HG03175 (cell line): ENCODE results near the gene CACNA1I.

Source experiments
- ATAC-seq: cut with Tn5 transposase; IDR thresholded peaks from one replicate; pipeline ENCODE4 v1.9.1; 2021; ENCODE audit warnings: mild to moderate bottlenecking, moderate library complexity; ENCODE audit not compliant: unreplicated experiment

The CACNA1I gene

GRCh38 chr22:39646398-39647063, 76.0 kb downstream of the CACNA1I start:
- no peak for ATAC-seq

DNA sequence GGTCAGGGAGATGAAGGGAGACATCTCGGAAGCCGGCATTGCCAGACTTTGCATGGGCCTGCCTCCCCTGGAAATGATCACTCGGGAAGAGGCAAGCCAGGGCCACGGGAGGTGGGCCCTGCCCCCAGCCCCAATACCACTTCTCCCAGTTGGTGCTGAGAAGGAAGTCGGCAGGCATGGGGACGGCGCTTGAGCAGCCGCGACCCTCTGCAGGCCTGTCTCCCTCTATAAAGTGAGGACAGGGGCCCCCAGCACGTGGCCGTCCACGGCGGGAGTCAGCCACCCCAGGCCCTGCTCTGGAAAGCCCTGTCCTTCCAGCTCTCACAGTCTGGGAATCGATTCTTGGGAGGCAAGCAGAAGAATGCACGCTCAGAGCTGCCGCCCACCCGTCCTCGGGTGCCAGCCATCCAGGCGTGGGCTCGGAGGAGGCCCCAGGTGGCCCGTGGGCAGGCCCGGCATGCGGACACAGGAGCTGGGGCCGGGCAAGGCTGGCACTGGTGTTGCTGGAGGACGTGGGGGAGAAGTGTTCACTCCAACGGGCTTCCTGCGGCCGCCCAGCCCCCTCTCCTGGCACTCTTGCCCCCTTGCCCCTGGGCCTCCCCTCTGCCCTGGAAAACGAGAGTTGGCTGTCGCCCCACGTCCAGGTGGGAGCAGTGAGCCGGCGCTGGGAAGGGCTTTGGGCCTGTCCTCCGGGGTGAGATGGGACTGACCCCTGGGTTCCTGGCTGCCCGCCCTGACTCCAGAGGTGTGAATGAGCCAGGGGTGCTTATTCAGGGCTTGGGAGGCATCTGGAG, 77.5 kb downstream of the CACNA1I start:
- no peak for ATAC-seq

GRCh38 chr22:39648630-39648950, 78.0 kb downstream of the CACNA1I start:
- ATAC-seq: no peak

DNA sequence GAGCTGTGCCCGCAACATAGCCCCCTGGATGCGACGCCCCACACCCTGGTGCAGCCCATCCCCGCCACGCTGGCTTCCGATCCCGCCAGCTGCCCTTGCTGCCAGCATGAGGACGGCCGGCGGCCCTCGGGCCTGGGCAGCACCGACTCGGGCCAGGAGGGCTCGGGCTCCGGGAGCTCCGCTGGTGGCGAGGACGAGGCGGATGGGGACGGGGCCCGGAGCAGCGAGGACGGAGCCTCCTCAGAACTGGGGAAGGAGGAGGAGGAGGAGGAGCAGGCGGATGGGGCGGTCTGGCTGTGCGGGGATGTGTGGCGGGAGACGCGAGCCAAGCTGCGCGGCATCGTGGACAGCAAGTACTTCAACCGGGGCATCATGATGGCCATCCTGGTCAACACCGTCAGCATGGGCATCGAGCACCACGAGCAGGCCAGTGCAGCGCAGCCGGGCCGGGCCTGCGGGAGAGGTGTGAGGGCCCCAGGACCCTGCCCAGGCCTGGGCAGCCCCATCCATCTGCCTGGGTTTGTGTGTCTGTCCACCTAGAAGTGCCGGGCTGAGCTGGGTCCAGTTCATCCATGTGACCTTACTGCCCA, 79.0 kb downstream of the CACNA1I start:
- no peak for ATAC-seq

GRCh38 chr22:39651053-39651996, 80.8 kb downstream of the CACNA1I start:
- ATAC-seq: no peak

GRCh38 chr22:39652990-39653786, 82.6 kb downstream of the CACNA1I start:
- ATAC-seq: no peak

DNA sequence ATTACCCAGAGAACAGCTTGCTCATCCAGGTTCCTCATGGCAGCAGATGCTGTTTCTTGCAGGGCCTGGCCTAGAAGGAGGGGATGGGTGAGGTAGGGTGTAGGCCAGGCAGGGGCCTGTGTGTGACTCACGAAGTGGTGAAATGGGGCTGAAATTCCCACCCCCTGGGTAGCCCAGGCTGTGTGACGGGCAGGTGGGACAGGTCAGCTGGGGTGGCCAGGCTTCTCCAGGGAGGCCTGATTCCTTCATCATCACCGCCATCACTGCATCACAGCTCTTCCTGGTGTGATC, 83.2 kb downstream of the CACNA1I start:
- no peak for ATAC-seq

GRCh38 chr22:39654131-39654926, 83.8 kb downstream of the CACNA1I start:
- ATAC-seq: no peak

DNA sequence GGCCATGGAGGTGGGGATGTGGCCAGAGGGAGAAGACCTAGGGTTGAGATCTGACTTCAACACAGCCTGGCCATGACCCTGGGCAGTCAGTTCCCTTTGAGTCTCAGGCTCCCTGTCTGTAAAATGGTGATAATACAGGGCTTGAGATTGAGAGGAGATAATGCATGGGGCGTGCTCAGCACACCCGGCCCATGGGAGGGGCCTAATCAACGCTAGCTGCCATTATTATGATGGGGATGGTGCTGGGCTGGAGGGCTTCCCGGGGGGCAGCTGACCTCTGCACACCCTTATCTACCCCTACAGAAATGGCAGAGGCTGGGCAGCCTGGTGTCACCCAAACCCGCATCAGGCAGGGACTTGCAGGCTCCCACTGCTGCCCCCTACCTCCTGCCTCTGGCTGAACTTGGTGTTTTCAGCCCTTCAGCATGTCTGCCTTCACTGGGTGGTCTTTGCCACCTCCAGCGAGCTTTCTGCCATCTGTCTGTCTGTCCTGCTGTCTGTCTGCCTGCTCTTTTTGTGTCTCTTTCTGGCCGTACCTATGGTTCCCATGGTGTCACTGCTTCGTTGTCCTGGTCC, 84.5 kb downstream of the CACNA1I start:
- no peak for ATAC-seq

- ATAC-seq: no peak
These were observed 85.3 kb downstream of the CACNA1I start for GRCh38 chr22:39655831-39656230.

GRCh38 chr22:39656495-39657490, 86.2 kb downstream of the CACNA1I start:
- ATAC-seq: no peak

DNA sequence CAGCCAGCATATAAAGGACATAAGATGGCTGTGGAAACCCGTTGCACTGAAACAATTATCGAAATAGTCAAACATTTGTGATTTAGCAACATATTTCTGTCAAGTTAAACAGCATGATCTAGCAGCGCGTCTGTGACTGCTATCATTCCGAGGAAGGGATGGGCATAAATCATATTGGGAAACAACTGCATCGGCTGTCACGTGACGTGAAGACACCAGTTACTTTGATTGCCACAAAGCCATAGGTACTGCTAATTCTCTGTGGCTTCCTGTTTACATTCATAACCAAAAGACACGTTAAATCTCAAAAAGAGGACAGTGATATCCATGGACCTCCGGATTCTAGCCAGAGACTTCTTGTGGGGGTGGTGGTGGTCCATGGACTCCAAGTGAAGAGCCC, 87.8 kb downstream of the CACNA1I start:
- ATAC-seq: no peak

DNA sequence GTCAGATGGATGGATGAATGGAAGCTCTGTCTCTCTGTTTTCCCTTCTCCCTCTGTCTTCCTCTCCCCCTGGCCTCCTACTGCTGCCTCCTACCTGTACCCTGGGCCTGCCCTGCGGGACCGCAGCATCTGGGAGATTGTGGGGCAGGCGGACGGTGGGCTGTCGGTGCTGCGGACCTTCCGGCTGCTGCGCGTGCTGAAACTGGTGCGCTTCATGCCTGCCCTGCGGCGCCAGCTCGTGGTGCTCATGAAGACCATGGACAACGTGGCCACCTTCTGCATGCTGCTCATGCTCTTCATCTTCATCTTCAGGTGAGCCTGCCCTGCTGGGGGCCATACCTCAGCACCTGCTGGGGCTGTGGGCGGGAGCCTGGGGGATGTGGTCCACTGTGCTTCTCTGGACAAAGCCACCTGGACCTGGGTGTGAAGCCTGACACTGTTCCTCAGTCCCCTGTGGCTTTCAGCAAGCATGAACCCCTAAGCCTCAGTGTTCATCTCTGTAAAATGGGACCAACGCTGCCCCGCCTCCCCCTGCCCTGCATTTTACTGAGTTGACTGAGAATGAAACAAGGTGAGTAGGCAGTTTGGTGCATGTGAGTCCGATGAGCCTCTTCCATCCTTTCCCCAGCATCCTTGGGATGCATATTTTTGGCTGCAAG, 88.4 kb downstream of the CACNA1I start:
- no peak for ATAC-seq

DNA sequence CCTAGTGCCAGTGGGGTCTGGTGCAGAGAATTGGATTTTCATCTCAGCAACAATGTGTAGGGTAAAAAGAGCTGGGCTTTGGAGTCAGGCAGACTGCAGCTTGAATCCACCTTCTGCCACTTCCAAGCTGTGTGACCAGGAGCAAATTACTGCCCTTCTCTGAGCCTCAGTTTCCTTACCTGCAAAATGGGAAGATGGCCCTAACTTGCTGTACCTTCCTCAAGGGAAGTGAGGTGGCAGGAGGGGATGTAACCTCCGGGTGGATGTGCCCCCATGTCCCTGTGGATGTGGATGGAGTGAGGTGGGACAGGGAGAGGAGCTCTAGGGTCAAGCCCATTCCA, 90.9 kb downstream of the CACNA1I start:
- ATAC-seq: no peak

DNA sequence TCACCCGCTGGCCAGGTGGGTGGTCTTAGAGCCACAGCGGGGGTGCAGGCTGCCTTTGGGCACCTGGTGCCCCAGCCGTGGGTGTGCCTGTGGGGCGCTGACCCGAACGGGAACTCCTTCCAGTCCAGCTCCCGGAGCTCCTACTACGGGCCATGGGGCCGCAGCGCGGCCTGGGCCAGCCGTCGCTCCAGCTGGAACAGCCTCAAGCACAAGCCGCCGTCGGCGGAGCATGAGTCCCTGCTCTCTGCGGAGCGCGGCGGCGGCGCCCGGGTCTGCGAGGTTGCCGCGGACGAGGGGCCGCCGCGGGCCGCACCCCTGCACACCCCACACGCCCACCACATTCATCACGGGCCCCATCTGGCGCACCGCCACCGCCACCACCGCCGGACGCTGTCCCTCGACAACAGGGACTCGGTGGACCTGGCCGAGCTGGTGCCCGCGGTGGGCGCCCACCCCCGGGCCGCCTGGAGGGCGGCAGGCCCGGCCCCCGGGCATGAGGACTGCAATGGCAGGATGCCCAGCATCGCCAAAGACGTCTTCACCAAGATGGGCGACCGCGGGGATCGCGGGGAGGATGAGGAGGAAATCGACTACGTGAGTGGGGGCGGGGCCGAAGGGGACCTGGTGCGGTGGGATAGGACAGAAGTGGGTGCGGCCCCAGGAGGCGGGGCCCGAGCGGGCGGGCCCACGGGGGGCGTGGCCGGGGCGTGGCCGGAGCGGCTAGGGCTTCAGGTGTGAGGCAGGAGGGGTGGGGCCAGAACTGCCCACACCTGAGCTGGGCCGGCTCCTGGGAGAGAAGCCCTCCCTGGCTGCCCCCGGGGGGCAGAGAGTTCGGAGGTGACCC, 91.5 kb downstream of the CACNA1I start:
- no peak for ATAC-seq

DNA sequence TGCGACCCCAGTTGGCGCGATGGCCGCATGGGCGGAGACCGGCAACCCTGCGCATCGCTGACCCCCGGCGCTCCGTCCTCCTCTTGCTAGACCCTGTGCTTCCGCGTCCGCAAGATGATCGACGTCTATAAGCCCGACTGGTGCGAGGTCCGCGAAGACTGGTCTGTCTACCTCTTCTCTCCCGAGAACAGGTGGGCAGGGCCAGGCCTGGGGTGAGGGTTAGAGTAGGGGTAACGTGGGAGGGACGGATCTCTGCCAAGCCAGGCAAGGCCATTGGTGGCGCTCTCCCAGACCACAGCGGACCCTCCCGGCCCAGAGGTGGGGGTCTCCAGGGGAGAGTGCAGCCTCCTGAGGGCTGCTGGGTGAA, 92.1 kb downstream of the CACNA1I start:
- ATAC-seq: no peak

- ATAC-seq: no peak
These were observed 93.2 kb downstream of the CACNA1I start for GRCh38 chr22:39663751-39664150.
